Measurements from ENCODE around the gene HSD17B14.

GRCh38 chr19:48842789-48843162 lies 6.5 kb upstream of the HSD17B14 start:
- no peak for TF ChIP-seq EZH2 (IDR thresholded peaks at IDR 0.05)
- no peak for TF ChIP-seq POLR2AphosphoS5 (IDR thresholded peaks at IDR 0.05; ENCODE audit: borderline replicate concordance, low read depth, low read length)
- no peak for TF ChIP-seq FOXP2 (optimal IDR thresholded peaks at IDR 0.05; ENCODE audit: control extremely low read depth, extremely low read length, insufficient read depth)
